CD8-positive, alpha-beta memory T cell (primary cell): ENCODE results near the gene BPTF. TPM values are rescaled to one million over a fixed set of nuclear protein-coding genes. Genes with fewer than 3 reads are reported as not detected.
"Not testable (repeated sequence)": the region's sequence is repeated elsewhere in the genome, so short reads cannot be mapped to it uniquely, and the experiment has no call there.

Source experiments
- CTCF ChIA-PET: fragments of 350-600 bp; sonication (Branson Sonifier 250); formaldehyde crosslinking; loops from one replicate; lab custom pipeline; 2021; ENCODE audit warnings: antibody characterized with exemption; lab: Charles Lee
- POLR2A ChIA-PET: fragments of 350-600 bp; sonication (Branson Sonifier 250); formaldehyde crosslinking; loops from one replicate; lab custom pipeline; 2021; ENCODE audit warnings: antibody characterized with exemption; lab: Charles Lee
- DNase-seq, 5 donors: peaks; one replicate each; pipeline versions ENCODE4 v3.0.0 to v3.0.0-alpha.2; 2020 to 2022; ENCODE audit warnings: mixed read lengths in 1 of 5
- H3K27ac ChIP-seq: one replicate; pipeline ENCODE4 v1.7.0; 2013; ENCODE audit warnings: low read depth, mild to moderate bottlenecking, low read length, moderate library complexity
- H3K27me3 ChIP-seq: 2 replicates; pipeline ENCODE4 v1.7.0; 2013; ENCODE audit warnings: low read length, mild to moderate bottlenecking; ENCODE audit not compliant: insufficient read depth, poor library complexity, severe bottlenecking
- H3K36me3 ChIP-seq: 2 replicates; pipeline ENCODE4 v1.7.0; 2013; ENCODE audit warnings: mild to moderate bottlenecking, low read length, moderate library complexity; ENCODE audit not compliant: insufficient read depth
- H3K4me1 ChIP-seq: 2 replicates; pipeline ENCODE4 v1.7.0; 2013; ENCODE audit warnings: mild to moderate bottlenecking, low read length, moderate library complexity; ENCODE audit not compliant: insufficient read depth
- H3K4me3 ChIP-seq: 2 replicates; pipeline ENCODE4 v1.7.0; 2013; ENCODE audit warnings: mild to moderate bottlenecking, low read length
- H3K9me3 ChIP-seq: 2 replicates; pipeline ENCODE4 v1.7.0; 2013; ENCODE audit warnings: mild to moderate bottlenecking, low read length
- H3K27ac Mint-ChIP-seq, 8 donors: one replicate each; pipeline ENCODE4 v1.8.0; 2020 to 2021; ENCODE audit warnings: mixed read lengths in 8 of 8, mild to moderate bottlenecking in 6 of 8, inconsistent platforms in 3 of 8, moderate library complexity in 3 of 8
- H3K27me3 Mint-ChIP-seq, 2 donors: one replicate each; pipeline ENCODE4 v1.8.0; 2020 to 2021; ENCODE audit warnings: mixed read lengths in 2 of 2, mild to moderate bottlenecking in 1 of 2, moderate library complexity in 1 of 2
- H3K36me3 Mint-ChIP-seq, 3 donors: one replicate each; pipeline ENCODE4 v1.8.0; 2020 to 2021; ENCODE audit warnings: mixed read lengths in 3 of 3, inconsistent platforms in 1 of 3, mild to moderate bottlenecking in 1 of 3
- H3K4me1 Mint-ChIP-seq, 3 donors: one replicate each; pipeline ENCODE4 v1.8.0; 2020 to 2021; ENCODE audit warnings: mixed read lengths in 3 of 3, inconsistent platforms in 1 of 3, mild to moderate bottlenecking in 1 of 3
- H3K4me3 Mint-ChIP-seq, 7 donors: one replicate each; pipeline ENCODE4 v1.8.0; 2020 to 2021; ENCODE audit warnings: mixed read lengths in 7 of 7, mild to moderate bottlenecking in 6 of 7, moderate library complexity in 4 of 7, inconsistent platforms in 2 of 7
- H3K9me3 Mint-ChIP-seq, 5 donors: one replicate each; pipeline ENCODE4 v1.8.0; 2020 to 2022; ENCODE audit warnings: mixed read lengths in 5 of 5, mild to moderate bottlenecking in 3 of 5, moderate library complexity in 2 of 5, inconsistent platforms in 1 of 5
- polyA plus RNA-seq: library from polyadenylated mRNA; unstranded; fragments of 300-500 nt; fragmentation: Illumina TruSeq; gene quantifications from one replicate; pipeline ENCODE4 v1.2.3, GENCODE V29; 2021
- total RNA-seq, 2 experiments: library from RNA; stranded (reverse); gene quantifications; one replicate each; pipeline ENCODE4 v1.2.3, GENCODE V29; 2021

BPTF gene
- total and polyA plus RNA-seq, 3 experiments from 2014 or later: 25.1 to 82.4 (median 78.8) TPM

- Mint-ChIP-seq H3K4me3 (no peak overlapping the region), H3K9me3 (no peaks in the 10 kb centered on the region), H3K27ac (peak overlapping the region in 1 of 8 donors; percentile 10), H3K27me3 (peaks cover 3 to 8% of the 10 kb centered on the region in 2 donors), H3K36me3 (no peaks in the 10 kb centered on the region), H3K4me1 (peaks cover 0 to 5% (median 0%) of the 10 kb centered on the region in 3 donors)
- no peaks in the 10 kb centered on the region for H3K9me3 ChIP-seq
- ChIA-PET POLR2A (no interaction called here), CTCF (no interaction called here)
- no peaks in the 10 kb centered on the region for H3K4me1 ChIP-seq
- H3K4me3 ChIP-seq: no peak overlapping the region
- no peak for DNase-seq
- no peaks in the 10 kb centered on the region for H3K36me3 ChIP-seq
- no peak overlapping the region for H3K27ac ChIP-seq
- no peaks in the 10 kb centered on the region for H3K27me3 ChIP-seq
These were observed 23.6 kb upstream of the BPTF start for GRCh38 chr17:67801626-67802175.

DNA sequence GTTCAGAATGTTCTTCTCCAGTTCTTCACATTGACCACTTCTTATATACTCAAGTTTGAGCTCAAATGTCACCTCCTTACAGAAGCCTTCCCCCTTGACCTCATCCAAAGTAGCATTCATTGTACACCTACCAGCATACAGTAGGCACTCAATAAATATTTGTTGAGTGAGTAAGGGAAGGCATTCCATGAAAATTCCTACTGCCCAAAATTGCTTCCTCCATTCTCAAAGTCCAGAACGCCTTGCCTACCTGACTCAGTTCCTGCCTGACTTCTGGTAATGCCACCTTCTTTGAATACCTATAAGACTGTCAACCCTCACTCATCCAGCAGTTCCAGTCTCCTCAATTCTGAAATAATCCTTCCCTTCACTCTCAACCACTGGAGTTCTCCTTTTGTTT is 14.8 kb upstream of the BPTF start:
- ChIA-PET POLR2A (no interaction called here), CTCF (no interaction called here)

GRCh38 chr17:67812380-67812779 is 12.9 kb upstream of the BPTF start:
- CTCF ChIA-PET, H3K4me3 ChIP-seq, H3K9me3 Mint-ChIP-seq, POLR2A ChIA-PET, H3K27me3 ChIP-seq, H3K4me1 ChIP-seq, H3K4me1 Mint-ChIP-seq, H3K27ac Mint-ChIP-seq, H3K36me3 Mint-ChIP-seq, H3K4me3 Mint-ChIP-seq, DNase-seq, H3K36me3 ChIP-seq, H3K9me3 ChIP-seq, H3K27ac ChIP-seq: not testable (repeated sequence)
- H3K27me3 Mint-ChIP-seq: peaks cover 14 to 32% of the 10 kb centered on the region in 2 donors

More for the DNA sequence above, 14.8 kb upstream of the BPTF start:
- Mint-ChIP-seq H3K9me3 (peaks cover 0 to 2% (median 0%) of the 10 kb centered on the region in 5 donors), H3K27ac (peak overlapping the region in 1 of 8 donors; percentile 1), H3K27me3 (peaks cover 9 to 26% of the 10 kb centered on the region in 2 donors), H3K4me1 (no peaks in the 10 kb centered on the region), H3K36me3 (no peaks in the 10 kb centered on the region), H3K4me3 (no peak overlapping the region)
- Histone ChIP-seq H3K27ac (no peak overlapping the region), H3K4me1 (no peaks in the 10 kb centered on the region), H3K36me3 (no peaks in the 10 kb centered on the region), H3K4me3 (no peak overlapping the region), H3K27me3 (no peaks in the 10 kb centered on the region), H3K9me3 (no peaks in the 10 kb centered on the region)
- no peak for DNase-seq

DNA sequence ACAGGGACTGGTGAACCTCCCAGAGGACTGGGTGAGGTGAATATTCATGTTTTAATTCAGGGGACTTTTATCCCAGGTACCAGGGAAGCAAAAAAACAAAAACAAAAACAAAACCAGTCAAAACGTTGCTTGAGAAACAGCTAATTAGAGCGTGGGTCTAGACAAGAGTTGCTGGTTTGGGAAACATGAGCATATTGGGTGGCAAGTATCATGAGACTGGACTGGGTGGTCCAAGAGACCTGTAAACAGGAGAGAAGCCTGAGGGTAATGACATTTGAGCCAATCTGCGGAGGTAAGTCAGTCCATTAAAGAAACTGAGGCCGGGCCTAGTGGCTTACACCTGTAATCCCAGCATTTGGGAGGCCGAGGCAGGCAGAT is 11.5 kb upstream of the BPTF start:
- no peaks in the 10 kb centered on the region for H3K27me3 ChIP-seq
- Mint-ChIP-seq H3K4me1 (no peaks in the 10 kb centered on the region), H3K36me3 (no peaks in the 10 kb centered on the region), H3K9me3 (peaks cover 0 to 2% (median 0%) of the 10 kb centered on the region in 5 donors), H3K4me3 (no peak overlapping the region), H3K27ac (no peak overlapping the region), H3K27me3 (peaks cover 15 to 32% of the 10 kb centered on the region in 2 donors)
- no peak overlapping the region for H3K4me3 ChIP-seq
- H3K27ac ChIP-seq: no peak overlapping the region
- ChIA-PET CTCF (no interaction called here), POLR2A (no interaction called here)
- DNase-seq: no peak
- H3K36me3 ChIP-seq: no peaks in the 10 kb centered on the region
- no peaks in the 10 kb centered on the region for H3K9me3 ChIP-seq
- H3K4me1 ChIP-seq: no peaks in the 10 kb centered on the region

DNA sequence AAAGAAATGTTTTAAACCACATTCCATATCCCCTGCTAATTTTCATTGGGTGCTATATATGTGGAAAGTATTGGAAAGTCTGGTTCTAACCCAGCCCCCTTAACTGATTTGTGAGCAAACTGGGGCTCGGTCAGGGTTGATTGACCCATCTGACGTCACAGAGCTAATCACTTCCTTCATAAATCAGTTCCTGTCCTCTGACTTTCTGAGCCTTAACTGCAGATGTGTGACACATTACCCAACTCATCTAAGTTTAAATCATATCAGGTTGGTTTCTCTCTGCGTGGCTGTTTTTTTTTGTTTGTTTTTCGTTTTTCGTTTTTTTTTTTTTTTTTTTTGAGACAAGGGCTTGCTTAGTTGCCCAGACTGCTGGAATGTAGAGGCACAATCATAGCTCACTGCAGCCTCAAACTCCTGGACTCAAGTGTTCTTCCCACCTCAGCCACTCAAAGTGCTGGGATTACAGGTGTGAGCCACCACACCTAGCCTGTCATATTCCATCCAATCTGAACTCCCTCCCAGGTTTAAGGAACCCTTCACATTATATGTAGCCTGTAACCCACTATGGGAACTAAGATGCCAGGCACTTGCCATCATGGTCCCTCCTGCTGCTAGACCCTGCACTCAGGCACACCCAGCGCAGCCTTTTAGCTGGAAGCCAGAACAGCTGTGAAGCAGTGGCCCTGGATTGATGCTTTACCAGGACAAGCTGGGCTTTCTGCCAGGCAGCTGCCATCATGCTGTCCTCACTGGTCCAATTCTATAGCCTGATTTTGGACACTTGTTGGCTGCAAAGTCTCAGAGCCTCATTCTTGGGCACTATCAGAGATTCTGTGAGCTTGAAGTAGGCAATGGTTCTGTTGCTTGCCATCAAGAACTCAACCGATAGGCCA is 6.9 kb upstream of the BPTF start:
- CTCF ChIA-PET: interaction anchor here (0.7 kb wide), 1 partner anchor 446 kb away, joined by 3 read pairs; no protein-coding TSS in a partner anchor
- no peak overlapping the region for H3K27ac ChIP-seq
- no peaks in the 10 kb centered on the region for H3K36me3 Mint-ChIP-seq

GRCh38 chr17:67819722-67820121 is 5.6 kb upstream of the BPTF start:
- Histone ChIP-seq H3K9me3 (no peaks in the 10 kb centered on the region), H3K27ac (no peak overlapping the region), H3K27me3 (no peaks in the 10 kb centered on the region), H3K4me3 (no peak overlapping the region), H3K36me3 (no peaks in the 10 kb centered on the region), H3K4me1 (no peaks in the 10 kb centered on the region)
- no peak for DNase-seq
- POLR2A ChIA-PET: no interaction called here
- no peak overlapping the region for H3K27ac Mint-ChIP-seq
- peaks cover 0 to 2% (median 0%) of the 10 kb centered on the region in 5 donors for H3K9me3 Mint-ChIP-seq
- H3K36me3 Mint-ChIP-seq: no peaks in the 10 kb centered on the region
- no peak overlapping the region for H3K4me3 Mint-ChIP-seq
- CTCF ChIA-PET: no interaction called here
- H3K4me1 Mint-ChIP-seq: peaks cover 3 to 5% (median 5%) of the 10 kb centered on the region in 3 donors
- H3K27me3 Mint-ChIP-seq: peaks cover 11% of the 10 kb centered on the region in 2 donors

More for the DNA sequence above, 6.9 kb upstream of the BPTF start:
- no peak for DNase-seq
- Mint-ChIP-seq H3K4me3 (no peak overlapping the region), H3K4me1 (no peaks in the 10 kb centered on the region), H3K27ac (no peak overlapping the region), H3K27me3 (peaks cover 14 to 18% of the 10 kb centered on the region in 2 donors), H3K9me3 (peaks cover 0 to 2% (median 0%) of the 10 kb centered on the region in 5 donors)
- POLR2A ChIA-PET: interaction anchor here (0.5 kb wide), 1 partner anchor 14 kb away, joined by 4 read pairs; no protein-coding TSS in a partner anchor
- H3K9me3 ChIP-seq: no peaks in the 10 kb centered on the region
- H3K27me3 ChIP-seq: no peaks in the 10 kb centered on the region
- no peaks in the 10 kb centered on the region for H3K4me1 ChIP-seq
- H3K36me3 ChIP-seq: no peaks in the 10 kb centered on the region
- no peak overlapping the region for H3K4me3 ChIP-seq

- H3K36me3 Mint-ChIP-seq: peaks cover 0 to 9% (median 3%) of the 10 kb centered on the region in 3 donors
- POLR2A ChIA-PET: interaction anchor here (0.6 kb wide), 1 partner anchor 21 kb away, joined by 4 read pairs; no protein-coding TSS in a partner anchor
- peaks cover 8 to 13% (median 10%) of the 10 kb centered on the region in 3 donors for H3K4me1 Mint-ChIP-seq
These were observed 3.4 kb upstream of the BPTF start for GRCh38 chr17:67821871-67822367.

More at GRCh38 chr17:67821871-67822367, 3.4 kb upstream of the BPTF start:
- H3K9me3 ChIP-seq: no peaks in the 10 kb centered on the region
- CTCF ChIA-PET: no interaction called here
- no peak overlapping the region for H3K4me3 ChIP-seq
- DNase-seq: no peak
- no peaks in the 10 kb centered on the region for H3K9me3 Mint-ChIP-seq
- no peak overlapping the region for H3K27ac ChIP-seq
- no peaks in the 10 kb centered on the region for H3K27me3 ChIP-seq
- no peak overlapping the region for H3K4me3 Mint-ChIP-seq
- peaks cover 0 to 6% of the 10 kb centered on the region in 2 donors for H3K27me3 Mint-ChIP-seq
- no peak overlapping the region for H3K27ac Mint-ChIP-seq
- no peaks in the 10 kb centered on the region for H3K4me1 ChIP-seq
- no peaks in the 10 kb centered on the region for H3K36me3 ChIP-seq
